ENCODE results near the gene PTPRF.
A peak's percentile ranks its signal among the peaks of the same experiment; 100 is the strongest.

The PTPRF gene

GRCh38 chr1:43566382-43567044, 35.8 kb downstream of the PTPRF start:
- in situ Hi-C loops (cut with MboI; ENCODE audit: low pct_unique_long_range_greater_than_20kb, low sequenced_read_pairs), result no loop called here

GRCh38 chr1:43569175-43569574, 38.5 kb downstream of the PTPRF start:
- in situ Hi-C loops (cut with MboI; ENCODE audit: low pct_unique_long_range_greater_than_20kb, low sequenced_read_pairs), result no loop called here
- DNase-seq, result no peak

More at GRCh38 chr1:43566382-43567044, 35.8 kb downstream of the PTPRF start:
- DNase-seq, result no peak

GRCh38 chr1:43570277-43570676, 39.6 kb downstream of the PTPRF start:
- DNase-seq, result no peak
- in situ Hi-C loops (cut with MboI; ENCODE audit: low pct_unique_long_range_greater_than_20kb, low sequenced_read_pairs), result no loop called here

- DNase-seq, result no peak
- in situ Hi-C loops (cut with MboI; ENCODE audit: low pct_unique_long_range_greater_than_20kb, low sequenced_read_pairs), result no loop called here
Observed at GRCh38 chr1:43570715-43571114, 40.0 kb downstream of the PTPRF start.

GRCh38 chr1:43572084-43572483, 41.4 kb downstream of the PTPRF start:
- in situ Hi-C loops (cut with MboI; ENCODE audit: low pct_unique_long_range_greater_than_20kb, low sequenced_read_pairs), result no loop called here
- DNase-seq, result no peak

- in situ Hi-C loops (cut with MboI; ENCODE audit: low pct_unique_long_range_greater_than_20kb, low sequenced_read_pairs), result no loop called here
- DNase-seq, result no peak
Observed at GRCh38 chr1:43572538-43572937, 41.9 kb downstream of the PTPRF start.

- in situ Hi-C loops (cut with MboI; ENCODE audit: low pct_unique_long_range_greater_than_20kb, low sequenced_read_pairs), result no loop called here
- DNase-seq, result no peak
Observed at GRCh38 chr1:43573066-43573800, 42.5 kb downstream of the PTPRF start.

- DNase-seq, result no peak
- in situ Hi-C loops (cut with MboI; ENCODE audit: low pct_unique_long_range_greater_than_20kb, low sequenced_read_pairs), result no loop called here
Observed at GRCh38 chr1:43576521-43576920, 45.8 kb downstream of the PTPRF start.

- no peak for DNase-seq
- in situ Hi-C loops (cut with MboI; ENCODE audit: low pct_unique_long_range_greater_than_20kb, low sequenced_read_pairs), result no loop called here
Observed at GRCh38 chr1:43577655-43578542, 47.2 kb downstream of the PTPRF start.

- in situ Hi-C loops (cut with MboI; ENCODE audit: low pct_unique_long_range_greater_than_20kb, low sequenced_read_pairs), result no loop called here
- no peak for DNase-seq
Observed at GRCh38 chr1:43580039-43580438, 49.4 kb downstream of the PTPRF start.

GRCh38 chr1:43582162-43582566, 51.5 kb downstream of the PTPRF start:
- in situ Hi-C loops (cut with MboI; ENCODE audit: low pct_unique_long_range_greater_than_20kb, low sequenced_read_pairs), result no loop called here

GRCh38 chr1:43583058-43583457, 52.4 kb downstream of the PTPRF start:
- no peak for DNase-seq
- in situ Hi-C loops (cut with MboI; ENCODE audit: low pct_unique_long_range_greater_than_20kb, low sequenced_read_pairs), result no loop called here

More at GRCh38 chr1:43582162-43582566, 51.5 kb downstream of the PTPRF start:
- DNase-seq, result peak; percentile 24

GRCh38 chr1:43584204-43584603, 53.5 kb downstream of the PTPRF start:
- DNase-seq, result no peak
- in situ Hi-C loops (cut with MboI; ENCODE audit: low pct_unique_long_range_greater_than_20kb, low sequenced_read_pairs), result no loop called here

- in situ Hi-C loops (cut with MboI; ENCODE audit: low pct_unique_long_range_greater_than_20kb, low sequenced_read_pairs), result no loop called here
- no peak for DNase-seq
Observed at GRCh38 chr1:43585557-43585956, 54.9 kb downstream of the PTPRF start.

- DNase-seq, result no peak
- in situ Hi-C loops (cut with MboI; ENCODE audit: low pct_unique_long_range_greater_than_20kb, low sequenced_read_pairs), result no loop called here
Observed at GRCh38 chr1:43586136-43586731, 55.6 kb downstream of the PTPRF start.

GRCh38 chr1:43587001-43587400, 56.3 kb downstream of the PTPRF start:
- no peak for DNase-seq
- in situ Hi-C loops (cut with MboI; ENCODE audit: low pct_unique_long_range_greater_than_20kb, low sequenced_read_pairs), result no loop called here

GRCh38 chr1:43587594-43587993, 56.9 kb downstream of the PTPRF start:
- DNase-seq, result no peak
- in situ Hi-C loops (cut with MboI; ENCODE audit: low pct_unique_long_range_greater_than_20kb, low sequenced_read_pairs), result no loop called here

- in situ Hi-C loops (cut with MboI; ENCODE audit: low pct_unique_long_range_greater_than_20kb, low sequenced_read_pairs), result no loop called here
- no peak for DNase-seq
Observed at GRCh38 chr1:43588592-43588991, 57.9 kb downstream of the PTPRF start.

GRCh38 chr1:43590388-43590925, 59.8 kb downstream of the PTPRF start:
- DNase-seq, result no peak
- in situ Hi-C loops (cut with MboI; ENCODE audit: low pct_unique_long_range_greater_than_20kb, low sequenced_read_pairs), result no loop called here
